GM23338 (cell line): ENCODE results near the gene PLRG1.

Experiments
- CTCF ChIP-seq, 2 experiments: fragments of 200-600 bp in 1 of 2; sonication (generic) in 1 of 2; conservative IDR thresholded peaks; 2 replicates each; pipeline versions ENCODE4 v1.5.1 to v1.6.1; 2016 to 2017; ENCODE audit warnings: antibody characterized with exemption in 2 of 2, low read depth in 2 of 2, mild to moderate bottlenecking in 2 of 2, moderate library complexity in 1 of 2
- EZH2 ChIP-seq: fragments of 200-600 bp; sonication (generic); IDR thresholded peaks from one replicate; pipeline ENCODE4 v1.8.0; 2017; ENCODE audit warnings: antibody characterized with exemption, mild to moderate bottlenecking, low read depth; ENCODE audit not compliant: unreplicated experiment
- EZH2phosphoT487 ChIP-seq: fragments of 200-600 bp; sonication (generic); IDR thresholded peaks from one replicate; pipeline ENCODE4 v1.8.1; 2018; ENCODE audit warnings: antibody characterized with exemption; ENCODE audit not compliant: unreplicated experiment
- POLR2AphosphoS5 ChIP-seq: IDR thresholded peaks from 2 replicates; pipeline ENCODE4 v1.6.1; 2016; ENCODE audit warnings: antibody characterized with exemption, low read depth
- REST ChIP-seq: IDR thresholded peaks from one replicate; pipeline ENCODE4 v1.6.1; 2018; ENCODE audit warnings: antibody characterized with exemption; ENCODE audit not compliant: unreplicated experiment
- ZNF114 ChIP-seq: fragments of 250-450 bp; sonication (Bioruptor Pico); IDR thresholded peaks from 2 replicates; pipeline ENCODE4 v1.5.0; 2020; ENCODE audit warnings: mild to moderate bottlenecking, moderate library complexity

- TF ChIP-seq CTCF (conservative IDR thresholded peaks at IDR 0.05; ENCODE audit: low read depth in 2 of 2) (no peak), POLR2AphosphoS5 (no peak), EZH2 (no peak), REST (no peak), ZNF114 (CRISPR knock-in tag) (no peak), EZH2phosphoT487 (no peak)
These were observed 10.6 kb upstream of the PLRG1 start for GRCh38 chr4:154560824-154561231.
